Liver (tissue), 9 donors: ENCODE results near the gene POLDIP2. TPM values are rescaled to one million over a fixed set of nuclear protein-coding genes. Genes with fewer than 3 reads are reported as not detected.
A peak's percentile ranks its signal among the peaks of the same experiment; 100 is the strongest.

Experiments
- DNase-seq: peaks from one replicate; pipeline ENCODE4 v3.0.0-alpha.2; 2017; ENCODE audit warnings: low spot score
- H3K27ac ChIP-seq, 2 donors: one replicate each; pipeline ENCODE4 v1.7.0; 2013; ENCODE audit warnings: inconsistent platforms in 2 of 2, low read length in 2 of 2, control low read depth in 1 of 2, low read depth in 1 of 2, mild to moderate bottlenecking in 1 of 2
- H3K27me3 ChIP-seq, 4 donors: one replicate each; pipeline versions ENCODE4 v1.6.1 to v1.7.0; 2013; ENCODE audit warnings: low read length in 3 of 4, inconsistent platforms in 1 of 4, mild to moderate bottlenecking in 1 of 4, moderate library complexity in 1 of 4; ENCODE audit not compliant: control insufficient read depth in 4 of 4, insufficient read depth in 4 of 4
- H3K36me3 ChIP-seq, 4 donors: one replicate each; pipeline versions ENCODE4 v1.6.1 to v1.7.0; 2013; ENCODE audit warnings: low read length in 3 of 4, mild to moderate bottlenecking in 3 of 4, low read depth in 1 of 4, moderate library complexity in 1 of 4; ENCODE audit not compliant: control insufficient read depth in 4 of 4, insufficient read depth in 3 of 4
- H3K4me1 ChIP-seq, 4 donors: one replicate each; pipeline versions ENCODE4 v1.6.1 to v1.7.0; 2013; ENCODE audit warnings: low read length in 3 of 4, mild to moderate bottlenecking in 3 of 4, moderate library complexity in 1 of 4; ENCODE audit not compliant: control insufficient read depth in 4 of 4, insufficient read depth in 4 of 4
- H3K4me3 ChIP-seq, 3 donors: one replicate each; pipeline versions ENCODE4 v1.6.1 to v1.7.0; 2013; ENCODE audit warnings: low read length in 3 of 3, control low read depth in 1 of 3, low read depth in 1 of 3, mild to moderate bottlenecking in 1 of 3
- H3K9ac ChIP-seq, 2 donors: one replicate each; pipeline ENCODE4 v1.7.0; 2013; ENCODE audit warnings: low read length in 2 of 2, mild to moderate bottlenecking in 2 of 2, moderate library complexity in 2 of 2, control low read depth in 1 of 2, low read depth in 1 of 2
- H3K9me3 ChIP-seq, 4 donors: one replicate each; pipeline versions ENCODE4 v1.6.1 to v1.7.0; 2013; ENCODE audit warnings: low read length in 3 of 4; ENCODE audit not compliant: control insufficient read depth in 4 of 4
- EGR1 ChIP-seq, 2 donors: IDR thresholded peaks; 2 replicates each; pipeline ENCODE4 v1.6.1; 2016 to 2018; ENCODE audit warnings: antibody characterized with exemption in 2 of 2, low read depth in 2 of 2
- FOXA1 ChIP-seq: IDR thresholded peaks from 2 replicates; pipeline ENCODE4 v1.6.1; 2016; ENCODE audit warnings: antibody characterized with exemption
- FOXA2 ChIP-seq: IDR thresholded peaks from 2 replicates; pipeline ENCODE4 v1.6.1; 2016; ENCODE audit warnings: antibody characterized with exemption
- GABPA ChIP-seq, 2 donors: IDR thresholded peaks in 1 of 2; conservative IDR thresholded peaks in 1 of 2; 2 replicates each; pipeline ENCODE4 v1.6.1; 2016; ENCODE audit warnings: antibody characterized with exemption in 2 of 2, mild to moderate bottlenecking in 1 of 2, moderate library complexity in 1 of 2
- HNF4A ChIP-seq, 2 donors: conservative IDR thresholded peaks; 2 replicates each; pipeline ENCODE4 v1.6.1; 2016; ENCODE audit warnings: antibody characterized with exemption in 2 of 2, mild to moderate bottlenecking in 2 of 2
- HNF4G ChIP-seq: IDR thresholded peaks from 2 replicates; pipeline ENCODE4 v1.6.1; 2016; ENCODE audit warnings: antibody characterized with exemption
- JUND ChIP-seq, 2 donors: IDR thresholded peaks; 2 replicates each; pipeline ENCODE4 v1.6.1; 2016; ENCODE audit warnings: antibody characterized with exemption in 2 of 2
- MAX ChIP-seq: IDR thresholded peaks from 2 replicates; pipeline ENCODE4 v1.6.1; 2016; ENCODE audit warnings: antibody characterized with exemption
- NR2F2 ChIP-seq: IDR thresholded peaks from 2 replicates; pipeline ENCODE4 v1.6.1; 2016; ENCODE audit warnings: antibody characterized with exemption
- RAD21 ChIP-seq, 2 donors: IDR thresholded peaks; 2 replicates each; pipeline ENCODE4 v1.6.1; 2016; ENCODE audit warnings: antibody characterized with exemption in 2 of 2, mild to moderate bottlenecking in 2 of 2
- REST ChIP-seq: IDR thresholded peaks from 2 replicates; pipeline ENCODE4 v1.6.1; 2016; ENCODE audit warnings: antibody characterized with exemption, mild to moderate bottlenecking
- SP1 ChIP-seq: IDR thresholded peaks from 2 replicates; pipeline ENCODE4 v1.6.1; 2018; ENCODE audit warnings: antibody characterized with exemption, mild to moderate bottlenecking
- TAF1 ChIP-seq: conservative IDR thresholded peaks from 2 replicates; pipeline ENCODE4 v1.6.1; 2016; ENCODE audit warnings: antibody characterized with exemption, mild to moderate bottlenecking
- YY1 ChIP-seq: IDR thresholded peaks from 2 replicates; pipeline ENCODE4 v1.6.1; 2016; ENCODE audit warnings: antibody characterized with exemption, mild to moderate bottlenecking
- ZBTB33 ChIP-seq: IDR thresholded peaks from 2 replicates; pipeline ENCODE4 v1.6.1; 2016; ENCODE audit warnings: antibody characterized with exemption
- WGBS: extraction: QIAGEN DNeasy Blood & Tissue Kit; methylation state at CpG from one replicate; pipeline ENCODE4 v1.1.7; 2013; 5-methylcytosine and 5-hydroxymethylcytosine counted together
- polyA plus RNA-seq, 2 donors: library from polyadenylated mRNA; stranded (reverse) in 1 of 2; unstranded in 1 of 2; fragments of 200-250 nt in 1 of 2; fragments of >200 nt in 1 of 2; fragmentation: Nextera tagmentation in 1 of 2; extraction: Ambion mirVana in 1 of 2; gene quantifications; one replicate each; pipeline versions ENCODE4 v1.2.1 to v1.2.3, GENCODE V29; 2013 to 2015
- total RNA-seq, 2 donors: library from RNA; depleted of rRNA; stranded (reverse); fragments of >200 nt; gene quantifications; one replicate each; pipeline ENCODE4 v1.2.3, GENCODE V29; 2014
- donor health status: healthy.
- donor health status: healthy.
- donor health status: healthy.
- donor health status: healthy.
- donor health status: healthy.

The POLDIP2 gene
- total and polyA plus RNA-seq, 4 donors = 65.5 to 150 (median 104) TPM

GRCh38 chr17:28386391-28386790 is 29.1 kb upstream of the POLDIP2 start:
- TF ChIP-seq EGR1 (IDR thresholded peaks at IDR 0.05; ENCODE audit: low read depth in 2 of 2) = no peak
- no peak for TF ChIP-seq NR2F2
- no peak for TF ChIP-seq GABPA (IDR thresholded peaks at IDR 0.05 in 1 of 2, conservative IDR thresholded peaks at IDR 0.05 in 1 of 2)
- TF ChIP-seq JUND (IDR thresholded peaks at IDR 0.05) = no peak
- TF ChIP-seq MAX = no peak
- no peak for TF ChIP-seq REST
- no peak for TF ChIP-seq FOXA1
- TF ChIP-seq HNF4G = no peak
- no peak for TF ChIP-seq TAF1
- TF ChIP-seq YY1 = no peak
- no peak for TF ChIP-seq ZBTB33
- no peak for TF ChIP-seq HNF4A (conservative IDR thresholded peaks at IDR 0.05)
- TF ChIP-seq SP1 = no peak
- TF ChIP-seq FOXA2 = no peak
- TF ChIP-seq RAD21 (IDR thresholded peaks at IDR 0.05) = no peak
- Histone ChIP-seq H3K4me1 (peaks cover 0 to 9% (median 3%) of the 10 kb centered on the region in 4 donors), H3K9me3 (no peaks in the 10 kb centered on the region), H3K27ac (no peak overlapping the region), H3K4me3 (no peak overlapping the region), H3K36me3 (peaks cover 0 to 19% (median 4%) of the 10 kb centered on the region in 4 donors), H3K27me3 (no peaks in the 10 kb centered on the region), H3K9ac (no peak overlapping the region)
- no peak for DNase-seq

- no peaks in the 10 kb centered on the region for H3K27me3 ChIP-seq
- peak overlapping the region in 1 of 3 donors; percentile 60 for H3K4me3 ChIP-seq
- no peak overlapping the region for H3K9ac ChIP-seq
- DNase-seq = no peak
- H3K4me1 ChIP-seq = peaks cover 0 to 17% (median 10%) of the 10 kb centered on the region in 4 donors
- peaks cover 0 to 12% (median 3%) of the 10 kb centered on the region in 4 donors for H3K36me3 ChIP-seq
- H3K27ac ChIP-seq = no peak overlapping the region
- H3K9me3 ChIP-seq = no peaks in the 10 kb centered on the region
- WGBS = 86% methylated on average over 8 of the region's 8 CpGs
- no peak for TF ChIP-seq REST
- TF ChIP-seq NR2F2 = no peak
- no peak for TF ChIP-seq EGR1 (IDR thresholded peaks at IDR 0.05; ENCODE audit: low read depth in 2 of 2)
- no peak for TF ChIP-seq RAD21 (IDR thresholded peaks at IDR 0.05)
- no peak for TF ChIP-seq YY1
- no peak for TF ChIP-seq ZBTB33
- no peak for TF ChIP-seq FOXA1
These were observed 28.1 kb upstream of the POLDIP2 start for GRCh38 chr17:28385406-28385805.
